Measurements from ENCODE around the gene CEMIP. TPM values are rescaled to one million over a fixed set of nuclear protein-coding genes. Genes with fewer than 3 reads are reported as not detected.

The CEMIP gene
- total and polyA plus RNA-seq, 10 of the 15 experiments (the other 5 are each of a cell fraction or from before 2014, with no cell fraction given): 0.01 to 0.44 (median 0.16) TPM; not detected in 6

- no peak overlapping the region for H3K27ac ChIP-seq (ENCODE audit: control insufficient read depth, insufficient read depth)
- H3K36me3 ChIP-seq (ENCODE audit: control insufficient read depth in 2 of 2, insufficient read depth in 2 of 2, low read length in 1 of 2): no peaks in the 10 kb centered on the region
- no peaks in the 10 kb centered on the region; a peak in 1 of 4 replicates for H3K27me3 ChIP-seq (replicated peaks in 1 of 2; ENCODE audit: control insufficient read depth in 2 of 2, insufficient read depth in 2 of 2, low read length in 1 of 2)
- POLR2A ChIA-PET: no interaction called here
- in situ Hi-C loops (cut with MboI) (no loop called here), intact Hi-C loops (cut with micrococcal nuclease; ENCODE audit: unreplicated experiment) (no loop called here)
- no peak overlapping the region for H2AFZ ChIP-seq (ENCODE audit: control insufficient read depth, low read depth, low read length)
- SMC1A ChIA-PET (ENCODE audit: uncharacterized antibody, unreplicated experiment): no interaction called here
- no peak overlapping the region for H3K4me3 ChIP-seq
- CTCF ChIA-PET: no interaction called here
- RAD21 ChIA-PET (ENCODE audit: unreplicated experiment): no interaction called here
- H3K79me2 ChIP-seq (ENCODE audit: control insufficient read depth, insufficient read depth, low read length): no peaks in the 10 kb centered on the region
- WGBS (ENCODE audit: insufficient coverage, insufficient replicate concordance, low lambda C conversion rate, missing lambda C conversion rate): 85% methylated on average over 2 of the region's 2 CpGs
- TF ChIP-seq ZNF207 (IDR thresholded peaks at IDR 0.05; ENCODE audit: borderline replicate concordance): no peak
- no peak for TF ChIP-seq BACH1 (IDR thresholded peaks at IDR 0.05; ENCODE audit: borderline replicate concordance)
- TF ChIP-seq CBX5 (IDR thresholded peaks at IDR 0.05; ENCODE audit: low read depth): no peak
- no peak for TF ChIP-seq EP300 (IDR thresholded peaks at IDR 0.05; ENCODE audit: borderline replicate concordance in 1 of 2, control insufficient read depth in 1 of 2, low read depth in 2 of 2, low read length in 2 of 2)
- TF ChIP-seq BCL11A (IDR thresholded peaks at IDR 0.05; ENCODE audit: low read depth, low read length): no peak
- TF ChIP-seq IKZF2 (IDR thresholded peaks at IDR 0.05): no peak
- no peak for TF ChIP-seq NR2F1 (conservative IDR thresholded peaks at IDR 0.05)
- TF ChIP-seq SP1 (IDR thresholded peaks at IDR 0.05; ENCODE audit: low read depth, low read length): no peak
- H3K4me2 ChIP-seq (ENCODE audit: control insufficient read depth, insufficient read depth): no peak overlapping the region
- DNase-seq (ENCODE audit: low read depth, low spot score) (no peak), ATAC-seq (no peak), FAIRE-seq (no peak)
- H3K4me1 ChIP-seq (ENCODE audit: control insufficient read depth, insufficient read depth, low read length): no peaks in the 10 kb centered on the region
- H3K9me3 ChIP-seq (replicated peaks; ENCODE audit: control insufficient read depth, insufficient read depth, low read length): no peaks in the 10 kb centered on the region
- BruUV-seq (replicated peaks): no TSS peak
- no peak overlapping the region for H3K9ac ChIP-seq (ENCODE audit: control insufficient read depth, insufficient read depth, low read length)
- H4K20me1 ChIP-seq (ENCODE audit: control insufficient read depth, insufficient read depth): no peaks in the 10 kb centered on the region
These were observed 152.0 kb downstream of the CEMIP start for GRCh38 chr15:80931191-80931590.

GRCh38 chr15:80931721-80932512 lies 152.7 kb downstream of the CEMIP start:
- ChIA-PET CTCF (no interaction called here), POLR2A (no interaction called here), SMC1A (ENCODE audit: uncharacterized antibody, unreplicated experiment) (no interaction called here), RAD21 (ENCODE audit: unreplicated experiment) (no interaction called here)
- DNase-seq (ENCODE audit: low read depth, low spot score) (no peak), FAIRE-seq (no peak), ATAC-seq (no peak)
- H3K4me2 ChIP-seq (ENCODE audit: control insufficient read depth, insufficient read depth): no peak overlapping the region
- intact Hi-C loops (cut with micrococcal nuclease; ENCODE audit: unreplicated experiment) (no loop called here), in situ Hi-C loops (cut with MboI) (no loop called here)
- no peaks in the 10 kb centered on the region for H3K36me3 ChIP-seq (ENCODE audit: control insufficient read depth in 2 of 2, insufficient read depth in 2 of 2, low read length in 1 of 2)
- no peak overlapping the region for H2AFZ ChIP-seq (ENCODE audit: control insufficient read depth, low read depth, low read length)
- no peak overlapping the region for H3K27ac ChIP-seq (ENCODE audit: control insufficient read depth, insufficient read depth)
- H3K79me2 ChIP-seq (ENCODE audit: control insufficient read depth, insufficient read depth, low read length): no peaks in the 10 kb centered on the region
- no peaks in the 10 kb centered on the region for H3K4me1 ChIP-seq (ENCODE audit: control insufficient read depth, insufficient read depth, low read length)
- no TSS peak for BruUV-seq (replicated peaks)
- 78% methylated on average over 20 of the region's 20 CpGs for WGBS (ENCODE audit: insufficient coverage, insufficient replicate concordance, low lambda C conversion rate, missing lambda C conversion rate)
- no peaks in the 10 kb centered on the region for H4K20me1 ChIP-seq (ENCODE audit: control insufficient read depth, insufficient read depth)
- no peak overlapping the region for H3K9ac ChIP-seq (ENCODE audit: control insufficient read depth, insufficient read depth, low read length)
- H3K9me3 ChIP-seq (replicated peaks; ENCODE audit: control insufficient read depth, insufficient read depth, low read length): no peaks in the 10 kb centered on the region
- no peaks in the 10 kb centered on the region; a peak in 1 of 4 replicates for H3K27me3 ChIP-seq (replicated peaks in 1 of 2; ENCODE audit: control insufficient read depth in 2 of 2, insufficient read depth in 2 of 2, low read length in 1 of 2)
- H3K4me3 ChIP-seq: no peak overlapping the region
- no peak for TF ChIP-seq BCL3 (IDR thresholded peaks at IDR 0.05; ENCODE audit: borderline replicate concordance, insufficient read depth, low read depth, low read length, poor library complexity, severe bottlenecking)
- TF ChIP-seq YY1 (IDR thresholded peaks at IDR 0.05; ENCODE audit: low read depth, low read length): no peak
- no peak for TF ChIP-seq EGR1 (IDR thresholded peaks at IDR 0.05; ENCODE audit: borderline replicate concordance in 1 of 2, low read depth in 2 of 2, low read length in 2 of 2)
- TF ChIP-seq RAD21 (IDR thresholded peaks at IDR 0.05; ENCODE audit: insufficient read depth, low read depth, low read length): no peak
- no peak for TF ChIP-seq POLR2AphosphoS5 (IDR thresholded peaks at IDR 0.05; ENCODE audit: low read length)

Measured in GM12878 (cell line).